Stimulated activated CD4-positive, alpha-beta T cell treated with anti-CD3 and anti-CD28 coated beads, Interleukin-2, amount 100 ng/mL, for 4 hours (primary cell): ENCODE measurements around the gene KCNMA1.
"Not testable (repeated sequence)": the region's sequence is repeated elsewhere in the genome, so short reads cannot be mapped to it uniquely, and the experiment has no call there.

Source experiments
- DNase-seq: peaks from one replicate; pipeline ENCODE4 v3.0.0-alpha.2; 2020; ENCODE audit warnings: low read depth

The KCNMA1 gene

DNA sequence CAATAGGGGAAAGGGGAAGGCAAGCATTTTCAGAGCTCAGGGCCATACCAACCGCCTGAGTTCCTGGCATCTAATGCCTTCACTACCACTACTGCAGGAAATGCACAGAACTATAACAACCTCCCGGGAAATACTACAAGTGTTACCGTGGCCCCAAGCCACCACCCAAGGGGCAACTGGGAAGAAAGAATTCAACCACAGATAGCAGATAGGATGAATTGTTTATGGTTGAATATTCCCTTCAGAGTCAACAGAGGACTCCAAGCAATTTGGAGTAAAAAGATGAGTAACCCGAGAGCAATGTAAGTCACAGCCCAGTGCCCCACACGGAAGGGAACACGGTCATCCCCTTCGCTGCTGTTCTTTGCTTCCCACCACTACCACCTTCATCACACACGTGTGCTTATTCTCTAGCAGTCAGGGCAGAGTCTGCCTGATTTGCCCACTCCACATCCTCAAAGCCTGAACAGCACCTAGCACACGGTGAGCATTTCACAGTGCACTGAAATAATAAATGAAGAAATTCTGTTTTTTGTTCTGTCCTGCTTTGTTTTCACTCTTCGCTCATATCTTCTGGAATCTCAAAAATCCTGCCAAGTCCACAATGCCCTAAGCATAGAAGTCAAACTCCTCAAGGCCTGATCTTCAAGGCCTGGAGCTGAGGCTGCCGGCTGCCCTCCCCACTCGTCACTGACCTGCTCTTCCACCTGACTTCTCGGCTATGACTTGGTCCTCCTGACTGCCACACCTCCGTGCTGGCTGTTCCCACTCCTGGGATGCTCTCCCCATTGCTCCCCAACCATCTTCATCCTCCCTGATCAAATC is 221.1 kb downstream of the KCNMA1 start:
- DNase-seq, result no peak

DNA sequence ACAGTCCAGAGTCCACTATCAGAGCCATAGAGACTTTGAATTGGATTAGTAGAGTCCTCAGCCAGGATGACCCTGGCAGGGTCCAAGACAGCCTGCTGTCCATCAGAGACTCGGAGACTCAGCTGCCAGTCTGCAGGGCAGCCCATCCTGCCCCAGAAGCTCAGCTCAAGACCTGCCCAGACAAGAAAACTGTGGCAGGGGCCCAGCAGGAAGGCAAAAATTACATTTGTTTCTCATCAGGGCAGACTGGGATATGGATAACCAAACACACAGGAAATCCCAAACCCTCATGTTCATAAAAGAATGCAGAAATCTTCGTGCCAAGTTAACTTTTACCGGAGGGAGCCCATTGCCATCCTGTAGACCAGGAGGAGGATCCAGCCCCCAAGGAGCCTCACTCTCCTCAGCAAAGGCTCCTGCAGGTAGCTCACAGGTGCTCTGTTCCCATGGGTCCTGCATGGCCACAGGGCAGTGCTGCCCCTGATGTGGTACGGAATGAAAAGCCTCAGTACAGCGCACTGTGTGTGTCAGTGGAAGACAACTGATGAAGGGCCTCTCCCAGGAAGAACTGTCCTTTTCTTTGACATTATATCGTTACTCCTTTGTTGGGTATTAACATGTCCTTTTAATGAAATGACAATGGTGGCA is 222.2 kb downstream of the KCNMA1 start:
- DNase-seq, result no peak

DNA sequence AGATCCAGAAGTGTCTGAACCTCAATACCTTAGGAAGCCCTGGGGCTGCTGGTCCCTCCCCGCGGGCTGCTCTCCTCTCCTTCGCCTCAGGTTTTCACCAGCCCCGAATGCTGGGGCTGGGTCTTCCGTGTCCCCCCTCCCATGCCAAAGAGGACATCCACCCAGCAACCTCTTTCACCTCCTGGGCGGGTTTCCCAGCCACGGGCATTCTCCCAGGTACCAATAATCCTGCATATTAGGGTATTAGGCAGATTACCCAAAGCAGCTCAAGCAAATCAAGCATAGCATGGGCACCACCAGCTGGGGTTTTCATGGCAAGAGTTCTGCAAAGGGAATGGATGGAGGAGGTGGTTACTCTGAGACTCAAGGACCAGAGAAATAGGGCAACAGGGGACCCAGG is 224.4 kb downstream of the KCNMA1 start:
- no peak for DNase-seq

GRCh38 chr10:77412573-77413133 is 225.0 kb downstream of the KCNMA1 start:
- not testable (repeated sequence) for DNase-seq

- DNase-seq, result no peak
These were observed 225.8 kb downstream of the KCNMA1 start for GRCh38 chr10:77411805-77412204.

- no peak for DNase-seq
These were observed 227.1 kb downstream of the KCNMA1 start for GRCh38 chr10:77410523-77410922.

- no peak for DNase-seq
These were observed 227.7 kb downstream of the KCNMA1 start for GRCh38 chr10:77409697-77410471.

- DNase-seq, result no peak
These were observed 229.3 kb downstream of the KCNMA1 start for GRCh38 chr10:77408259-77408658.

- no peak for DNase-seq
These were observed 230.7 kb downstream of the KCNMA1 start for GRCh38 chr10:77406764-77407430.

- no peak for DNase-seq
These were observed 231.8 kb downstream of the KCNMA1 start for GRCh38 chr10:77405771-77406241.

- DNase-seq, result no peak
These were observed 232.8 kb downstream of the KCNMA1 start for GRCh38 chr10:77404810-77405209.

DNA sequence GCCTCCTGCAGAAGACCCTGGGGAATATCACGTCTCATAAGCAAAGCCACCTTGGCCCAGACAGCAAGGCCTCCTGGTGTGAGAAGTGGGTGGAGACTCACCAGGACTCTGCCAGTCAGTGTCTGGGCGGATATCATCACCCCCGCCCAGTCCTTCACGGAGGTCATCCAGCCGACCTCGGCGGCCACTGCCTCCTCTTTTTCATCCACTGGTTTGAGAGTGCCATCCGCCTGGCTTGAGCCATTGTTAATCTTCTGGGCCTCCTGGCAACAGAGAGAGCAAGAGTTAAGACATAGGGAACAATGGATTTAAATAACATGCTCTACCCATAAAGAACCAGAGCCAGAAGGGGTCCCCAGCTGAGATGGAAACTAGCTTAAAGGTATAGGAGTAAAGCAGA is 233.8 kb downstream of the KCNMA1 start:
- DNase-seq, result no peak

DNA sequence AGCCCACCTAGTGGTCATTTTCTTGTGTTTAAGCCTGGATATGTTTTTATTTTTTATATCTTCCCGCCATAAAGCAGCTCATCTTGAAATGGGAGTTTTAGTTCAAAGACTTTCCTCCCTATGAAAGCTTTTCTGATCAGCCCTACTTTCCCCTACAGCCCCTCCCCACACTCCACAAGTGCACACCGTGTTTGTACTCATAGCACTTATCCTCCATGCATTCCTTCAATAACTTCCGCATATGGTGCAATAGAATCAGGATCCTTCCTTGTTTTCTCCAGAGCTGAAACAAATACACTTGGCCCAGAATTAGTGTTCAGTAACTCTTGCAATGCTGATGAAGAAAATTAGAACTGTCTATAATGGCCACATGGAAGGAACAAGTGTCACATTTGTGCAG is 235.9 kb downstream of the KCNMA1 start:
- no peak for DNase-seq

GRCh38 chr10:77400033-77400432 is 237.6 kb downstream of the KCNMA1 start:
- DNase-seq, result no peak

- DNase-seq, result no peak
These were observed 238.4 kb downstream of the KCNMA1 start for GRCh38 chr10:77398986-77399755.

DNA sequence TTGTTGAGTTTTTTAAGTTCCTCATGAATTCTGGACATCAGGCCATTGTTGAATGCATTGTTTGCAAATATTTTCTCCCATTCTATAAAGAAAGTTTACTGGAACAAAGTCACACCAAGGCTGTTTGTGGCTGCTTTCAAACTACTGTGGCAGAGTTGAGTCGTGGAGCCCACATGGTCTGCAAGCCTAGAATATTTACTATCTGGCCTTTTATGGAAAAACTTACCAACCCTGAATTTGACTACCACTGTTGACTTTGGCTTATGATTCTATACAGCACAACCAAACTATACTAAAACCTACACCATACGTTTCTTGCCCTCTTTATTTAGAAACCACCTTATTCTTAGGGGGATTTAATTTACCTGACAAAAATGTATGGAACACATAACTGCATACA is 239.1 kb downstream of the KCNMA1 start:
- no peak for DNase-seq

DNA sequence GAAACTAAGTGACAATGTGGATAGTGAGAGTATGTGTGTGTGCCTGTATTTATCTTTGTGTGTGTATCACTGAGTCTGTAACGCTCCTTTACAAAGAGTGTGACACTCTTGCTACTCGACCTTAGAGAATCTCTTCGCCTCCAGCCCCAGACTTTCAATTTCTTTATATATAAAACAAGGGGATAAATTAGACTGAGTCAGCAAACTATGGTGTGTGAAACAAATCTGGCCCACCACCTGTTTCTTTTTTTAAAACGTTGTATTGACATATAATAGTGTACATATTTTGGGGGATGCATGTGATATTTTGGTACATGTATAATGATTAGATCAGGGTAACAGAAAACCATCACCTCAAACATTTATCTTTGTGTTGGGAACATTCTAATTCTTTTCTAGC is 240.5 kb downstream of the KCNMA1 start:
- no peak for DNase-seq

DNA sequence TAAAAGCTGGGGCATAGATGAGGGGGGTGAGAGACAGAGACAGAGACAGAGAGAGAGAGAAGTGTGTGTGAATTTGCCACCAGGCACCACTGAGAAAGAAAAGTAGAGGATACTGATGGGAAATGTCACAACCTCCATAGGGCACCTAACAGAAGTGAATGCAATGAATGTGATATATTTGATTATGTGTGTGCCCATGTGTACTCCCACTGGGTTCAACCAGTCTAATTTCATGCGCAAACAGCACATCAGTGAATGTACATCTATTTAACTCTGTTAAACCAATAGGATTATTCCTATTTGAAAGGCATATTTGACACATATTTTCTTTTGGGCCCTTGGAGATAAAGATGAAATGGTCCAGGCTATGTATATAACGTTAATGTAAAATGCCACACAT is 241.3 kb downstream of the KCNMA1 start:
- no peak for DNase-seq

DNA sequence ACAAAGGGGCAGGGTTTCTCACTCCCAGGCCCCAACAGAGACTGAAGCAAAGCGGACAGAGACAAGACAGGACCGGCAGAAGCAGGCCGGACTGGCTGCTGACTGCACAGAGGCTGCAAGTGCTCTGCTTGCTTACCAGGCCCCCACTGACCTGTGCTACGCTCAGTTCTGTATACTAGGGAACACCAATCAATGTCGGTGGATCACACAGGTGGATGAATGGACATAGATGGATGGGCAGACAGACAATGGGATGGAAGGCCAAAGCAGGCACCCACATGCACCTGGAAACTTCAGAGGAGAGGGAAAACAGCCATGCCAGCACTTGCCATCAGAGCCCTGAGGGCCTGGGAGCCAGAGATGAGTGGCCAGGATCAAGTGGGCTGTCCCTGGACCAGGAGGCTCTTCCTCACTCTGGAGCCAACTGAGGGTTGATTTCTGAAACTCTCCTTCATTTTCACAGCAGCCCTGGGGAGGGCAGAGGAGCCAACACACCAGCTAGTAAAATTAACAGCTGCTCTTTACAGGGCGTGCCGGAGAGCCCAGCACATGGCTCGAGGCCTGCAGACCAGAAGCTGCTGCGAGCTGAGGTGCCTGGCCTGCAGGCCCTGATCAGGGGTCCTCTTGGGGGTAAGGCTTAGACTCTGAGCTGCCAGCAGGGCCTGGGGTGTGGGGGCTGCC is 243.6 kb downstream of the KCNMA1 start:
- no peak for DNase-seq

GRCh38 chr10:77393411-77393810 is 244.2 kb downstream of the KCNMA1 start:
- no peak for DNase-seq

DNA sequence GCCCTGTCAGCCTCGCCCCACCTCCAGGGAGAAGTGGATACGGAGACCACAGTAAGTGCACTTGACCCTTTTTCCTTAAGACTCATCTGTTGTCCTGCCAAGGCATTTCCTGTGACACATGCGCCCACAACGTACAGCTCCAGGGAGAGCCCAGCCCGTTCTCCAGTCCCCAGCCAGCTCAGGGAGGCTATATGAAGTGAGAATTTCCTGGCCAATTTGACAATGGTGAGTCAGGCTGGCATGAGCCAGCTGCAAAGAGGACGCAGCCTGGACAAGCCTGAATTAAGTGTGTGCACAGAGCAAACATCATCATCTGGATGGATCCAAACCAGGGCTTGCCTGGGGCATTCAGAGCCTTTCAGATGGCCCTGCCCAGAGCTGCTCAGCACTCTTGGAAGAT is 244.8 kb downstream of the KCNMA1 start:
- DNase-seq, result no peak
